HepG2 (cell line): ENCODE results near the gene MSANTD2. TPM values are rescaled to one million over a fixed set of nuclear protein-coding genes. Genes with fewer than 3 reads are reported as not detected.

Source experiments
- ATAC-seq: fragments of 200-7000 bp; cut with Tn5 transposase; 3 replicates; pipeline ENCODE4 v1.9.1; 2020; ENCODE audit warnings: mild to moderate bottlenecking, moderate library complexity
- BruUV-seq: library from RNA; stranded (reverse); fragments of 400-500 nt; replicated peaks from 2 replicates; lab custom pipeline; 2021; lab: Mats Ljungman, UMichigan
- CTCF ChIA-PET: fragments of 300-600 bp; formaldehyde crosslinking; extraction: SDS; loops from one replicate; lab custom pipeline; 2021; ENCODE audit warnings: low total read pairs, inconsistent platforms, low intra/inter-chr PET ratio; lab: Yijun Ruan, JAX
- POLR2A ChIA-PET: fragments of 350-600 bp; sonication (Branson Sonifier 250); formaldehyde crosslinking; loops from one replicate; lab custom pipeline; 2020; ENCODE audit warnings: antibody characterized with exemption, inconsistent platforms; lab: Yijun Ruan, JAX
- DNase-seq: peaks from one replicate; pipeline ENCODE4 v3.0.0-alpha.2; 2015; ENCODE audit warnings: low spot score
- FAIRE-seq: peaks from 3 replicates; lab custom pipeline; 2011; peaks lifted over from hg19 to GRCh38; lab: Jason Lieb, UNC
- H2AFZ ChIP-seq: one replicate; pipeline ENCODE4 v1.6.1; 2011; ENCODE audit warnings: low read length, inconsistent platforms
- H3K27ac ChIP-seq: fragments of 300-600 bp; 3 replicates; pipeline ENCODE4 v1.8.0; 2011; ENCODE audit warnings: mixed run types, mild to moderate bottlenecking, mixed read lengths, low read length, inconsistent platforms; ENCODE audit not compliant: insufficient read depth; ENCODE audit errors: extremely low read length
- H3K27me3 ChIP-seq, 2 experiments: fragments of 200-600 bp in 1 of 2; 2 replicates in 1 of 2; 3 replicates in 1 of 2; pipeline versions ENCODE4 v1.6.0 to v1.8.0; 2011; ENCODE audit warnings: low read length in 2 of 2, mild to moderate bottlenecking in 2 of 2, moderate library complexity in 2 of 2, inconsistent platforms in 1 of 2; ENCODE audit not compliant: insufficient read depth in 2 of 2, control insufficient read depth in 1 of 2
- H3K36me3 ChIP-seq, 2 experiments: fragments of 200-600 bp in 1 of 2; replicated peaks in 1 of 2; 2 replicates in 1 of 2; 3 replicates in 1 of 2; pipeline versions ENCODE4 v1.5.1 to v1.8.0; 2011; ENCODE audit warnings: low read length in 2 of 2, inconsistent platforms in 1 of 2; ENCODE audit not compliant: insufficient read depth in 2 of 2, control insufficient read depth in 1 of 2
- H3K4me1 ChIP-seq: 2 replicates; pipeline ENCODE4 v1.5.1; 2012; ENCODE audit warnings: low read length, inconsistent platforms; ENCODE audit not compliant: insufficient read depth
- H3K4me2 ChIP-seq: 2 replicates; pipeline ENCODE4 v1.6.0; 2011; ENCODE audit warnings: low read depth, low read length, inconsistent platforms
- H3K4me3 ChIP-seq, 3 experiments: fragments of 200-600 bp in 1 of 3; sonication (generic), shearing (Covaris generic) in 1 of 3; replicated peaks in 1 of 3; 2 replicates each; pipeline ENCODE4 v1.5.1; 2011 to 2016; ENCODE audit warnings: low read length in 3 of 3, inconsistent platforms in 2 of 3, low read depth in 2 of 3, mild to moderate bottlenecking in 2 of 3, control low read depth in 1 of 3, mixed read lengths in 1 of 3; ENCODE audit not compliant: insufficient read depth in 1 of 3
- H3K79me2 ChIP-seq: one replicate; pipeline ENCODE4 v1.6.1; 2011; ENCODE audit warnings: low read length, inconsistent platforms; ENCODE audit not compliant: insufficient read depth
- H3K9ac ChIP-seq: 2 replicates; pipeline ENCODE4 v1.6.0; 2011; ENCODE audit warnings: mild to moderate bottlenecking, low read depth, low read length, inconsistent platforms; ENCODE audit not compliant: insufficient read depth
- H3K9me3 ChIP-seq: 2 replicates; pipeline ENCODE4 v1.5.1; 2012; ENCODE audit warnings: mild to moderate bottlenecking, low read length
- H4K20me1 ChIP-seq: 2 replicates; pipeline ENCODE4 v1.6.0; 2011; ENCODE audit warnings: inconsistent platforms, mild to moderate bottlenecking, low read length, moderate library complexity; ENCODE audit not compliant: insufficient read depth
- CCAR2 ChIP-seq: fragments of 200-400 bp; formaldehyde crosslinking; optimal IDR thresholded peaks from 2 replicates; pipeline ENCODE3; 2018; ENCODE audit warnings: low read depth, mild to moderate bottlenecking, low read length, moderate library complexity
- DPF2 ChIP-seq: sonication (generic); formaldehyde crosslinking; IDR thresholded peaks from 2 replicates; pipeline ENCODE4 v1.4.0; 2020; ENCODE audit warnings: mild to moderate bottlenecking, low read depth, missing genetic modification reagents, borderline replicate concordance
- MED1 ChIP-seq: sonication (generic); formaldehyde crosslinking; IDR thresholded peaks from 2 replicates; pipeline ENCODE4 v1.4.0; 2020; ENCODE audit warnings: missing genetic modification reagents
- NFIC ChIP-seq: IDR thresholded peaks from 2 replicates; pipeline ENCODE4 v1.6.1; 2012; ENCODE audit warnings: mild to moderate bottlenecking, low read length, inconsistent platforms
- NR2F6 ChIP-seq, 2 experiments: IDR thresholded peaks; 2 replicates each; pipeline ENCODE4 v1.6.1; 2016; ENCODE audit warnings: antibody characterized with exemption in 1 of 2, mild to moderate bottlenecking in 1 of 2
- SALL1 ChIP-seq: sonication (generic); formaldehyde crosslinking; IDR thresholded peaks from 2 replicates; pipeline ENCODE4 v1.8.0; 2022; ENCODE audit warnings: mild to moderate bottlenecking, missing genetic modification reagents
- STAT5B ChIP-seq: sonication (generic); formaldehyde crosslinking; IDR thresholded peaks from 2 replicates; pipeline ENCODE4 v1.4.0; 2020; ENCODE audit warnings: missing genetic modification reagents
- ZBTB20 ChIP-seq: sonication (generic); formaldehyde crosslinking; IDR thresholded peaks from 2 replicates; pipeline ENCODE4 v1.8.1; 2023; ENCODE audit warnings: missing genetic modification reagents, low read depth, mild to moderate bottlenecking, borderline replicate concordance
- ZBTB25 ChIP-seq: IDR thresholded peaks from 2 replicates; pipeline ENCODE4 v1.6.1; 2018; ENCODE audit warnings: missing genetic modification reagents
- ZFX ChIP-seq: sonication (generic); formaldehyde crosslinking; IDR thresholded peaks from 2 replicates; pipeline ENCODE4 v1.4.0; 2020; ENCODE audit warnings: mild to moderate bottlenecking, low read depth, missing genetic modification reagents, moderate library complexity
- ZHX1 ChIP-seq: sonication (generic); formaldehyde crosslinking; IDR thresholded peaks from 2 replicates; pipeline ENCODE4 v1.8.1; 2022; ENCODE audit warnings: low read depth, mild to moderate bottlenecking, missing genetic modification reagents
- ZNF253 ChIP-seq: sonication (generic); formaldehyde crosslinking; IDR thresholded peaks from 2 replicates; pipeline ENCODE4 v1.8.0; 2022; ENCODE audit warnings: mild to moderate bottlenecking, missing genetic modification reagents, borderline replicate concordance
- ZNF260 ChIP-seq: sonication (generic); formaldehyde crosslinking; IDR thresholded peaks from 2 replicates; pipeline ENCODE4 v1.4.0; 2020; ENCODE audit warnings: missing genetic modification reagents, low read depth, mild to moderate bottlenecking, borderline replicate concordance
- ZNF335 ChIP-seq: sonication (generic); formaldehyde crosslinking; IDR thresholded peaks from 2 replicates; pipeline ENCODE4 v1.4.0; 2020; ENCODE audit warnings: missing genetic modification reagents
- ZNF34 ChIP-seq: sonication (generic); formaldehyde crosslinking; IDR thresholded peaks from 2 replicates; pipeline ENCODE4 v1.4.0; 2020; ENCODE audit warnings: mild to moderate bottlenecking, missing genetic modification reagents, borderline replicate concordance
- ZNF7 ChIP-seq: IDR thresholded peaks from 2 replicates; pipeline ENCODE4 v1.6.1; 2016; ENCODE audit warnings: missing biosample characterization, missing genetic modification reagents
- WGBS: methylation state at CpG from one replicate; pipeline ENCODE4 v1.1.6; 2017; ENCODE audit warnings: low lambda C conversion rate; 5-methylcytosine and 5-hydroxymethylcytosine counted together
- in situ Hi-C: cut with HindIII; loops from 2 replicates; pipeline ENCODE4 v1.10.0; 2017; ENCODE audit warnings: low pct_unique_long_range_greater_than_20kb; ENCODE audit not compliant: extremely low pct_ligation_motif_present
- intact Hi-C: fragments of 100-400 bp; cut with micrococcal nuclease; formaldehyde crosslinking; loops from one replicate; pipeline ENCODE4 v1.10.0; 2022; ENCODE audit not compliant: unreplicated experiment
- polyA plus RNA-seq, 8 experiments: library from polyadenylated mRNA; depleted of rRNA in 3 of 8; stranded (reverse) in 7 of 8; unstranded in 1 of 8; fragments of >200 nt; fragmentation: Illumina TruSeq in 4 of 8; extraction: Trizol in 4 of 8; gene quantifications; 2 replicates each; pipeline versions ENCODE4 v1.2.1 to v1.2.3, GENCODE V29; 2011 to 2016; ENCODE audit warnings: low read depth in 4 of 8, missing spikeins in 1 of 8, mixed read lengths in 1 of 8; ENCODE audit not compliant: insufficient read depth in 1 of 8
- total RNA-seq, 5 experiments: library from RNA; depleted of rRNA; stranded (reverse); fragments of >200 nt; fragmentation: Illumina TruSeq; extraction: Trizol; gene quantifications; 2 replicates each; pipeline ENCODE4 v1.2.3, GENCODE V29; 2016; ENCODE audit warnings: low read depth in 1 of 5
- TF ChIP-seq, protein P1 (sequence below): sonication (generic); formaldehyde crosslinking; IDR thresholded peaks from 2 replicates; pipeline ENCODE4 v1.4.0; 2020; ENCODE audit warnings: missing genetic modification reagents, mild to moderate bottlenecking, borderline replicate concordance
- TF ChIP-seq, protein P2 (sequence below): IDR thresholded peaks from 2 replicates; pipeline ENCODE4 v1.6.1; 2016; ENCODE audit warnings: missing genetic modification reagents, missing compliant biosample characterization

MSANTD2 gene
- total and polyA plus RNA-seq, 2 of the 13 experiments (the other 11 are each of a cell fraction or from before 2014, with no cell fraction given) = 8.7 to 10.1 TPM

DNA sequence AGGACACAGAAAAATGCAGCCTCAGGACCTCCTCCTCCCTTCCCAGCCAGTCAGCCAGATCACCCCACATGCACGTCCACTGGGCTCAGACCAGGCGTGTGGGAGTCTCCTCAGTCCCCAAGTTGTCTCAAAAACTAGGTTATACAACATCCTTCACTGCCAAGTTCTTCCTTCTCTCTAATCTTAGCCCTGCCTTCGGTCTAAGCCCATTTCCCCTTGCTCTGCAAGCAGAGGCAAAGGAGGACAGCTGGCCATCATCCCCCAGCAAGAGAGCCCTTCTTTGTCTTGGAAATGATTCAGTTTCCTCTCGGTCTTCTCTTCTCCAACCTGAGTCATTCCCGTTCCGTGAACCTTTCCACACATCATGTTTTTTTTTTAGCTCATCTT, 74.5 kb downstream of the MSANTD2 start:
- POLR2A ChIA-PET = interaction anchor here (1.4 to 2.2 kb wide), 2 partner anchors 21 to 52 kb away, joined by 8 to 10 read pairs; partner anchors contain the start of genes SIAE and SPA17
- H3K4me2 ChIP-seq = peak overlapping the region; percentile 86; the same call in 1 of the 2 replicates
- no peak for FAIRE-seq
- TF ChIP-seq ZBTB20 = no peak
- TF ChIP-seq ZFX = no peak
- TF ChIP-seq SALL1 (CRISPR knock-in tag) = no peak
- TF ChIP-seq, protein P1, sequence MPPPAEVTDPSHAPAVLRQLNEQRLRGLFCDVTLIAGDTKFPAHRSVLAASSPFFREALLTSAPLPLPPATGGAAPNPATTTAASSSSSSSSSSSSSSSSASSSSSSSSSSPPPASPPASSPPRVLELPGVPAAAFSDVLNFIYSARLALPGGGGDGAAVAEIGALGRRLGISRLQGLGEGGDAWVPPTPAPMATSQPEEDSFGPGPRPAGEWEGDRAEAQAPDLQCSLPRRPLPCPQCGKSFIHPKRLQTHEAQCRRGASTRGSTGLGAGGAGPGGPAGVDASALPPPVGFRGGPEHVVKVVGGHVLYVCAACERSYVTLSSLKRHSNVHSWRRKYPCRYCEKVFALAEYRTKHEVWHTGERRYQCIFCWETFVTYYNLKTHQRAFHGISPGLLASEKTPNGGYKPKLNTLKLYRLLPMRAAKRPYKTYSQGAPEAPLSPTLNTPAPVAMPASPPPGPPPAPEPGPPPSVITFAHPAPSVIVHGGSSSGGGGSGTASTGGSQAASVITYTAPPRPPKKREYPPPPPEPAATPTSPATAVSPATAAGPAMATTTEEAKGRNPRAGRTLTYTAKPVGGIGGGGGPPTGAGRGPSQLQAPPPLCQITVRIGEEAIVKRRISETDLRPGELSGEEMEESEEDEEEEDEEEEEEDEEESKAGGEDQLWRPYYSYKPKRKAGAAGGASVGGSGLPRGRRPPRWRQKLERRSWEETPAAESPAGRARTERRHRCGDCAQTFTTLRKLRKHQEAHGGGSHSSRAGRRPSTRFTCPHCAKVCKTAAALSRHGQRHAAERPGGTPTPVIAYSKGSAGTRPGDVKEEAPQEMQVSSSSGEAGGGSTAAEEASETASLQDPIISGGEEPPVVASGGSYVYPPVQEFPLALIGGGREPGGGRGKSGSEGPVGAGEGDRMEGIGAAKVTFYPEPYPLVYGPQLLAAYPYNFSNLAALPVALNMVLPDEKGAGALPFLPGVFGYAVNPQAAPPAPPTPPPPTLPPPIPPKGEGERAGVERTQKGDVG = no peak
- TF ChIP-seq ZNF34 (CRISPR knock-in tag) = no peak
- TF ChIP-seq ZNF7 (CRISPR knock-in tag) = no peak
- TF ChIP-seq STAT5B (CRISPR knock-in tag) = no peak
- no peak for TF ChIP-seq MED1 (CRISPR knock-in tag)
- no peak for TF ChIP-seq ZBTB25
- no peak for TF ChIP-seq ZNF253 (CRISPR knock-in tag)
- no peak for TF ChIP-seq ZHX1 (CRISPR knock-in tag)
- TF ChIP-seq DPF2 = no peak
- no peak for TF ChIP-seq ZNF260 (CRISPR knock-in tag)
- TF ChIP-seq, protein P2, sequence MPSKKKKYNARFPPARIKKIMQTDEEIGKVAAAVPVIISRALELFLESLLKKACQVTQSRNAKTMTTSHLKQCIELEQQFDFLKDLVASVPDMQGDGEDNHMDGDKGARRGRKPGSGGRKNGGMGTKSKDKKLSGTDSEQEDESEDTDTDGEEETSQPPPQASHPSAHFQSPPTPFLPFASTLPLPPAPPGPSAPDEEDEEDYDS (CRISPR knock-in tag) = no peak
- no peak for TF ChIP-seq NFIC
- no peak for TF ChIP-seq ZNF335 (CRISPR knock-in tag)
- no peak for TF ChIP-seq CCAR2
- TF ChIP-seq NR2F6 (IDR thresholded peaks at IDR 0.05) = no peak
- no peak for TF ChIP-seq NR2F6 (CRISPR knock-in tag; IDR thresholded peaks at IDR 0.05)

More for the DNA sequence above, 74.5 kb downstream of the MSANTD2 start:
- in situ Hi-C loops = no loop called here
- DNase-seq (no peak), ATAC-seq (peak; percentile 11; the same call in 1 of the 3 replicates)
- Histone ChIP-seq H3K36me3 (no peaks in the 10 kb centered on the region), H3K4me3 (peak overlapping the region in 1 of 3 experiments; percentile 57; a peak in 1 of 6 replicates), H3K4me1 (peaks cover 22% of the 10 kb centered on the region), H4K20me1 (no peaks in the 10 kb centered on the region), H2AFZ (peak overlapping the region; percentile 20), H3K27me3 (peaks cover 3 to 25% of the 10 kb centered on the region in 2 experiments; a peak in 4 of 5 replicates), H3K9me3 (no peaks in the 10 kb centered on the region), H3K27ac (no peak overlapping the region), H3K9ac (no peak overlapping the region), H3K79me2 (no peaks in the 10 kb centered on the region)
- no TSS peak for BruUV-seq
- WGBS = 19% methylated on average over 5 of the region's 6 CpGs
- CTCF ChIA-PET = no interaction called here
- intact Hi-C loops = no loop called here
